MCF 10A (cell line): Measurements from ENCODE around the gene NACA2. TPM values are rescaled to one million over a fixed set of nuclear protein-coding genes. Genes with fewer than 3 reads are reported as not detected.

Experiments used
- BruUV-seq: library from RNA; stranded (reverse); fragments of 400-500 nt; replicated peaks from 2 replicates; lab custom pipeline; 2021; lab: Mats Ljungman, UMichigan
- CTCF ChIA-PET: fragments of 300-600 bp; sonication (Branson Sonifier 250); formaldehyde crosslinking; extraction: SDS; loops from one replicate; lab custom pipeline; 2021; ENCODE audit warnings: antibody characterized with exemption, inconsistent platforms; lab: Yijun Ruan, JAX
- POLR2A ChIA-PET: fragments of 300-600, 350-650 bp; sonication (Branson Sonifier 250); formaldehyde crosslinking; extraction: SDS; loops from one replicate; lab custom pipeline; 2020; ENCODE audit warnings: antibody characterized with exemption, inconsistent platforms; lab: Yijun Ruan, JAX
- DNase-seq: peaks from one replicate; pipeline ENCODE4 v3.0.0-alpha.2; 2018; ENCODE audit not compliant: unreplicated experiment
- H3K27ac Mint-ChIP-seq: one replicate; pipeline ENCODE4 v1.8.0; 2022; ENCODE audit warnings: mild to moderate bottlenecking, low read depth, mixed read lengths; ENCODE audit not compliant: unreplicated experiment
- H3K27me3 Mint-ChIP-seq: one replicate; pipeline ENCODE4 v1.8.0; 2022; ENCODE audit warnings: mixed read lengths; ENCODE audit not compliant: insufficient read depth, unreplicated experiment
- H3K36me3 Mint-ChIP-seq: one replicate; pipeline ENCODE4 v1.8.0; 2022; ENCODE audit warnings: mild to moderate bottlenecking, moderate library complexity, mixed read lengths; ENCODE audit not compliant: insufficient read depth, unreplicated experiment
- H3K4me1 Mint-ChIP-seq: one replicate; pipeline ENCODE4 v1.8.0; 2022; ENCODE audit warnings: mixed read lengths; ENCODE audit not compliant: insufficient read depth, unreplicated experiment
- H3K4me3 Mint-ChIP-seq: one replicate; pipeline ENCODE4 v1.8.0; 2022; ENCODE audit warnings: mild to moderate bottlenecking, moderate library complexity, mixed read lengths; ENCODE audit not compliant: unreplicated experiment
- H3K9me3 Mint-ChIP-seq: one replicate; pipeline ENCODE4 v1.8.0; 2022; ENCODE audit warnings: mixed read lengths; ENCODE audit not compliant: unreplicated experiment
- intact Hi-C: fragments of 100-400 bp; cut with micrococcal nuclease; formaldehyde crosslinking; loops from 2 replicates; pipeline ENCODE4 v1.14.1; 2022
- total RNA-seq: library from RNA; stranded (reverse); gene quantifications from 2 replicates; pipeline ENCODE4 v1.2.3, GENCODE V29; 2022
- TF ChIP-seq, protein P1 (sequence below): fragments of 200-600 bp; IDR thresholded peaks from one replicate; pipeline ENCODE4 v1.8.0; 2022; ENCODE audit warnings: antibody characterized with exemption, mild to moderate bottlenecking; ENCODE audit not compliant: unreplicated experiment

The NACA2 gene
- total RNA-seq, 1 experiment from 2014 or later = not detected

DNA sequence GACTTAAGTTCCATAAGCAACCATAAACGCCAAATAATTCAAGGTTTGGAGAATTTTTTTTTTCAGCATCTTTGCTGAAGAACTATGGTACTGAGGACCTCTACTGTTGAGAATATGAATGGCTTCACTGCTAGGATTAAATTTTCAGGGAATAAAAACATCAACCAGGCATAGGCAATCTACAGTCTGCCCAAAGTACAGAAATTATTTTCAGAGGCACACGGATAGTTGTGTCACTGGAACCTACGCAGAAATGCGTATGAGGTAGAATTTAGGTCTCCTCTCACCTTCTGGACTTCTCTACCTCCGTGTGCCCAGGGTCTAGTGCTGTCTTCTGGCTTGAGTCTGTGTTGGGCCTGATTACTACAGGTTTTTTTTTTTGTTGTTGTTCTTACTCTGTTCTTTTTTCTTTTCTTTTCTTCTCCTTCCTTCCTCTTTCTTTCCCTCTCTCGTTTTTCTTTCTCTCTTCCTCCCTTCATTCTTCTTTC lies 39.7 kb downstream of the NACA2 start:
- Mint-ChIP-seq H3K9me3 (no peaks in the 10 kb centered on the region), H3K4me1 (no peaks in the 10 kb centered on the region), H3K27ac (no peak overlapping the region), H3K4me3 (no peak overlapping the region), H3K27me3 (peaks cover 42% of the 10 kb centered on the region), H3K36me3 (no peaks in the 10 kb centered on the region)
- POLR2A ChIA-PET = interaction anchor here (0.7 to 1.1 kb wide), 2 partner anchors 102 to 260 kb away, joined by 3 to 6 read pairs; no protein-coding TSS in a partner anchor
- CTCF ChIA-PET = interaction anchor here (0.6 to 6.7 kb wide), 22 partner anchors 9 to 957 kb away, joined by 3 to 57 read pairs (median 4); no protein-coding TSS in a partner anchor
- TF ChIP-seq, protein P1, sequence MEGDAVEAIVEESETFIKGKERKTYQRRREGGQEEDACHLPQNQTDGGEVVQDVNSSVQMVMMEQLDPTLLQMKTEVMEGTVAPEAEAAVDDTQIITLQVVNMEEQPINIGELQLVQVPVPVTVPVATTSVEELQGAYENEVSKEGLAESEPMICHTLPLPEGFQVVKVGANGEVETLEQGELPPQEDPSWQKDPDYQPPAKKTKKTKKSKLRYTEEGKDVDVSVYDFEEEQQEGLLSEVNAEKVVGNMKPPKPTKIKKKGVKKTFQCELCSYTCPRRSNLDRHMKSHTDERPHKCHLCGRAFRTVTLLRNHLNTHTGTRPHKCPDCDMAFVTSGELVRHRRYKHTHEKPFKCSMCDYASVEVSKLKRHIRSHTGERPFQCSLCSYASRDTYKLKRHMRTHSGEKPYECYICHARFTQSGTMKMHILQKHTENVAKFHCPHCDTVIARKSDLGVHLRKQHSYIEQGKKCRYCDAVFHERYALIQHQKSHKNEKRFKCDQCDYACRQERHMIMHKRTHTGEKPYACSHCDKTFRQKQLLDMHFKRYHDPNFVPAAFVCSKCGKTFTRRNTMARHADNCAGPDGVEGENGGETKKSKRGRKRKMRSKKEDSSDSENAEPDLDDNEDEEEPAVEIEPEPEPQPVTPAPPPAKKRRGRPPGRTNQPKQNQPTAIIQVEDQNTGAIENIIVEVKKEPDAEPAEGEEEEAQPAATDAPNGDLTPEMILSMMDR = peak; percentile 66
- DNase-seq = peak; percentile 54
- BruUV-seq = no TSS peak
- intact Hi-C loops = loop anchor here (1.0 to 10.0 kb wide), 5 partner anchors 134 to 826 kb away; no protein-coding TSS in a partner anchor

DNA sequence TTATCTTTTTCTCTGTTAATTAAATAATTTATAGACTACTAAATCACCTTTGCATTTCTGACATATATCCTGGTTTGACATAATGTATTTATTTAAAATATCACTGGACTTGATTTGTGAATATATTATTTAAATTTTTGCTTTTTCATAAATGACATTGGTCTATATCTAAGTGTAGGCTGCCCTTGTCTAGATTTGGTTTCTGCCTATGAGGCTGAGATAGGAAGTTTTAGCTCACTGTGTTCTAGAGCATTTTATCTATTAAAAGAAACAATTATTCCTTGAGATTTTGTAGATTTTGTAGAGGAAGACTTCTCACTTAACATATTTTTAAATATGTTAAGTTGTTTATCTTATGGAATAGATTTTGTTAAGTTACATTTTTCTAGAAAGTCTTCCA lies 43.9 kb downstream of the NACA2 start:
- intact Hi-C loops = no loop called here
- ChIA-PET CTCF (no interaction called here), POLR2A (no interaction called here)
- no peak for DNase-seq
- Mint-ChIP-seq H3K9me3 (no peaks in the 10 kb centered on the region), H3K4me3 (no peak overlapping the region), H3K27ac (no peak overlapping the region), H3K27me3 (peaks cover 54% of the 10 kb centered on the region), H3K36me3 (peaks cover 7% of the 10 kb centered on the region), H3K4me1 (no peaks in the 10 kb centered on the region)
- no TSS peak for BruUV-seq
- TF ChIP-seq, protein P1 = no peak

DNA sequence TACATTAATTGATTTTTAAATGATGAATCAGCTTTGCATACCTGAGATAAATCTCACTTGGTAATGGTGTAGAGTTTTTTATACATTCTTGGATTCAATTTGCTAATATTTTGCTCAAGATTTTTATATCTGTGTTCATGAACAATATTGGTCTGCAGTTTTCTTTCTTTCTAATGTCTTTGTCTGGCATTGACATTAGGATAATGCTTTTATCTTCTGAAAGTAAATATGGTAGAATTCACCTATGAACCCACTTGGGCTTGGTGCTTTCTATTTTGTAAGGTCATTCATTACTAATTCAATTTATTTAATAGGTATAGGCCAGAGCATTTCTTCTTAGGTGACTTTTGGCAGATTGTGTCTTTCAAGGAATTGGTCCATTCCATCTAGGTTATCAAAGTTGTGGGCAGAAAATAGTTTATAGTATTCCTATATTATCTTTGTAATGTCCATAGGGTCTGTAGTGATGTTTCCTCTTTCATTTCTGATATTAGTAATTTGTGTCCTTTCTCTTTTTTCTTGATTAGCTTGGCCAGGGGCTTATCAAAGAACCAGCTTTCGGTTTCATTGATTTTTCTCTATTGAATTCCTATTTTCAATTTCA lies 45.6 kb downstream of the NACA2 start:
- ChIA-PET POLR2A (interaction anchor here (0.7 kb wide), 1 partner anchor 134 kb away, joined by 3 read pairs; no protein-coding TSS in a partner anchor), CTCF (interaction anchor here (0.6 to 1.2 kb wide), 5 partner anchors 21 to 573 kb away, joined by 3 to 7 read pairs (median 5); no protein-coding TSS in a partner anchor)
- H3K4me1 Mint-ChIP-seq = no peaks in the 10 kb centered on the region
- peaks cover 49% of the 10 kb centered on the region for H3K27me3 Mint-ChIP-seq
- no peak for DNase-seq
- TF ChIP-seq, protein P1 = no peak
- peaks cover 6% of the 10 kb centered on the region for H3K9me3 Mint-ChIP-seq
- peaks cover 7% of the 10 kb centered on the region for H3K36me3 Mint-ChIP-seq
- H3K27ac Mint-ChIP-seq = no peak overlapping the region
- intact Hi-C loops = no loop called here
- BruUV-seq = no TSS peak
- H3K4me3 Mint-ChIP-seq = no peak overlapping the region

DNA sequence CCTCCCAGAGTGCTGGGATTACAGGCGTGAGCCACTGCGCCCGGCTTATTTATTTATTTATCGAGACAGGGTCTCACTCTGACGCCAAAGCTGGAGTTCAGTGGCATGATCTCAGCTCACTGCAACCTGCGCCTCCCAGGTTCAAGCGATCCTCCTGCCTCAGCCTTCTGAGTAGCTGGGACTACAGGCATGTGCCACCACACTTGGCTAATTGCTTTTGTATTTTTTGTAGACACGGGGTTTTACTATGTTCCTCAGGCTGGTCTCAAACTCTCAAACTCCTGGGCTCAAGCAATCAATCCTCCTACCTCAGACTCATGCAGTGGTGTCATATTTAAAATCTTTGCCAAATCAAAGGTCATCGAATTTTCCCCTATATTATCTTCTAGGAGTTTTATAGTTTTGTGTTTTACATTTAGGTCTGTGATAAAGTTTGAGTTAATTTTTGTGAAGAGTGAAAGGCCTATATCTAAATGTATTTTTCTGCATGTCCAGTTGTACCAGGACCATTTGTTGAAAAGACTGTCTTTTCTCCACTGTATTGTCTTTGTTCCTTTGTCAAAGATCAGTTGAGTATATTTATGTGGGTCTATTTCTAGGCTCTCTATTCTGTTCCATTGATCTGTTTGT lies 47.1 kb downstream of the NACA2 start:
- no peaks in the 10 kb centered on the region for H3K4me1 Mint-ChIP-seq
- CTCF ChIA-PET = interaction anchor here (0.7 to 1.3 kb wide), 3 partner anchors 128 to 132 kb away, joined by 3 to 4 read pairs (median 3); no protein-coding TSS in a partner anchor
- peaks cover 33% of the 10 kb centered on the region for H3K27me3 Mint-ChIP-seq
- TF ChIP-seq, protein P1 = no peak
- intact Hi-C loops = no loop called here
- DNase-seq = no peak
- BruUV-seq = no TSS peak
- H3K9me3 Mint-ChIP-seq = peaks cover 6% of the 10 kb centered on the region
- no peak overlapping the region for H3K27ac Mint-ChIP-seq
- POLR2A ChIA-PET = interaction anchor here (0.6 kb wide), 1 partner anchor 21 kb away, joined by 3 read pairs; no protein-coding TSS in a partner anchor
- H3K4me3 Mint-ChIP-seq = no peak overlapping the region
- H3K36me3 Mint-ChIP-seq = peaks cover 7% of the 10 kb centered on the region
